OCI-LY3 (cell line): Measurements from ENCODE around the gene SHISA6.

Experiments used
- CTCF ChIP-seq: fragments of 200-600, 300-600 bp; sonication (generic); IDR thresholded peaks from 2 replicates; pipeline ENCODE4 v1.5.1; 2014; ENCODE audit warnings: antibody characterized with exemption, low read length, low read depth
- EZH2phosphoT487 ChIP-seq: fragments of 200-600 bp; shearing (Covaris generic); IDR thresholded peaks from 2 replicates; pipeline ENCODE4 v1.6.1; 2018; ENCODE audit warnings: antibody characterized with exemption, mixed run types, low read depth

DNA sequence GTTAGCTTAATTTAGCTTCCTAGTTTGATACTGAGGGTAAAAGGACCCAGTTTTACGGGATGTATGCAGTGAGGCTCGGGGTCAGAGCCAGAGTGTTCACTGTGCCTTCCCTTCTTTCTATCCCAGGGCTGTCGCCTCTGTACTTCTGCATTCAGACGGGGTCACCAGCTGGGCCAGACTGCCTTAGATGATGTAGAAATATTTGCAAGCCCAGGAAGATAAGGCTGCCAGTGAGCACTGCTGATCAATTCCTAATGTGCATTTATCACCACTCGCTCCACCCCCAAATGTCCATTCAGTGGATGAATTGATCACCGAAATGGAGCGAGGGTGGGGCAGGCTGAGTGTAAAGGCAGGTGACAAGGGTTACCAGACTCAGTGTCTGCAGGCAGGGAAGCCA lies 9.1 kb downstream of the SHISA6 start:
- TF ChIP-seq CTCF (no peak), EZH2phosphoT487 (no peak)
